Thyroid gland (tissue), 4 donors: ENCODE data around the gene TSC22D4.

Source experiments
- CTCF ChIP-seq, 6 experiments: fragments of 200-600 bp in 3 of 6; fragments of 450-650 bp in 3 of 6; sonication (generic) in 3 of 6; IDR thresholded peaks; one replicate each; pipeline ENCODE4 v1.5.1; 2016 to 2019; ENCODE audit warnings: antibody characterized with exemption in 6 of 6, mild to moderate bottlenecking in 2 of 6, inconsistent platforms in 1 of 6, moderate library complexity in 1 of 6
- POLR2A ChIP-seq, 2 donors: fragments of 450-650 bp; IDR thresholded peaks; one replicate each; pipeline ENCODE4 v1.6.1; 2017; ENCODE audit warnings: antibody characterized with exemption in 2 of 2, mild to moderate bottlenecking in 2 of 2, moderate library complexity in 1 of 2

- TF ChIP-seq CTCF (IDR thresholded peaks at IDR 0.05): no peak
- TF ChIP-seq POLR2A (IDR thresholded peaks at IDR 0.05): no peak
These were observed 41.1 kb upstream of the TSC22D4 start for GRCh38 chr7:100520138-100520537.
